SKM-1 treated with dmso at 0.1 percent for 144 hours (cell line): Measurements from ENCODE around the gene SLC38A3.

ENCODE experiments used
- DNase-seq: peaks from one replicate; lab custom pipeline; 2025; ENCODE audit not compliant: unreplicated experiment; lab: John Stamatoyannopoulos, UW

SLC38A3 gene

GRCh38 chr3:50264383-50264963, 59.4 kb downstream of the SLC38A3 start:
- DNase-seq: no peak

GRCh38 chr3:50264964-50265485, 60.0 kb downstream of the SLC38A3 start:
- DNase-seq: no peak

GRCh38 chr3:50265571-50265970, 60.5 kb downstream of the SLC38A3 start:
- no peak for DNase-seq

- no peak for DNase-seq
These were observed 60.9 kb downstream of the SLC38A3 start for GRCh38 chr3:50266017-50266416.

- no peak for DNase-seq
These were observed 61.8 kb downstream of the SLC38A3 start for GRCh38 chr3:50266836-50267235.

GRCh38 chr3:50267280-50267913, 62.3 kb downstream of the SLC38A3 start:
- DNase-seq: no peak

- DNase-seq: no peak
These were observed 63.2 kb downstream of the SLC38A3 start for GRCh38 chr3:50268276-50268675.

GRCh38 chr3:50268703-50269451, 63.8 kb downstream of the SLC38A3 start, which contains the start of gene SEMA3B:
SEMA3B (plus strand) TSS chr3:50269147; CDS start chr3:50269241, 94 bp downstream.
- DNase-seq: no peak

- no peak for DNase-seq
These were observed 64.4 kb downstream of the SLC38A3 start for GRCh38 chr3:50269460-50269859.

GRCh38 chr3:50269977-50270413, 64.9 kb downstream of the SLC38A3 start:
- DNase-seq: no peak

- no peak for DNase-seq
These were observed 65.6 kb downstream of the SLC38A3 start for GRCh38 chr3:50270422-50271224.
